ENCODE measurements around the gene TAC1.

TAC1 gene

GRCh38 chr7:97731736-97732564 is at the start of gene TAC1:
TAC1 (plus strand) TSS chr7:97732086; CDS start chr7:97732613, 527 bp downstream.
- no peaks in the 10 kb centered on the region for H3K9me3 ChIP-seq (ENCODE audit: control insufficient read depth in 1 of 2, low read length in 2 of 2)
- H3K4me1 ChIP-seq (ENCODE audit: control insufficient read depth in 1 of 2, insufficient read depth in 2 of 2, low read length in 2 of 2) = peaks cover 7 to 10% of the 10 kb centered on the region in 2 donors
- H3K36me3 ChIP-seq (ENCODE audit: control insufficient read depth in 1 of 2, insufficient read depth in 2 of 2, low read length in 2 of 2) = no peaks in the 10 kb centered on the region
- H3K9ac ChIP-seq (ENCODE audit: low read depth in 1 of 2, low read length in 2 of 2) = no peak within 1 kb of the TSS
- H3K27ac ChIP-seq (ENCODE audit: low read depth, low read length) = no peak within 1 kb of the TSS
- peaks cover 44 to 53% of the 10 kb centered on the region in 2 donors for H3K27me3 ChIP-seq (ENCODE audit: control insufficient read depth in 1 of 2, insufficient read depth in 2 of 2, low read length in 2 of 2)
- peak within 1 kb of the TSS; percentile 31 to 48 for H3K4me3 ChIP-seq (ENCODE audit: low read depth in 1 of 2, low read length in 2 of 2)

- no peak overlapping the region for H3K4me3 ChIP-seq (ENCODE audit: low read depth in 1 of 2, low read length in 2 of 2)
- no peaks in the 10 kb centered on the region for H3K9me3 ChIP-seq (ENCODE audit: control insufficient read depth in 1 of 2, low read length in 2 of 2)
- no peaks in the 10 kb centered on the region for H3K27me3 ChIP-seq (ENCODE audit: control insufficient read depth in 1 of 2, insufficient read depth in 2 of 2, low read length in 2 of 2)
- no peak overlapping the region for H3K9ac ChIP-seq (ENCODE audit: low read depth in 1 of 2, low read length in 2 of 2)
- H3K4me1 ChIP-seq (ENCODE audit: control insufficient read depth in 1 of 2, insufficient read depth in 2 of 2, low read length in 2 of 2) = no peaks in the 10 kb centered on the region
- no peaks in the 10 kb centered on the region for H3K36me3 ChIP-seq (ENCODE audit: control insufficient read depth in 1 of 2, insufficient read depth in 2 of 2, low read length in 2 of 2)
- no peak overlapping the region for H3K27ac ChIP-seq (ENCODE audit: low read depth, low read length)
Observed at GRCh38 chr7:97685952-97686351, 45.9 kb upstream of the TAC1 start.

GRCh38 chr7:97693586-97693985 is 38.3 kb upstream of the TAC1 start:
- H3K27ac ChIP-seq (ENCODE audit: low read depth, low read length) = no peak overlapping the region
- no peaks in the 10 kb centered on the region for H3K4me1 ChIP-seq (ENCODE audit: control insufficient read depth in 1 of 2, insufficient read depth in 2 of 2, low read length in 2 of 2)
- no peak overlapping the region for H3K4me3 ChIP-seq (ENCODE audit: low read depth in 1 of 2, low read length in 2 of 2)
- no peaks in the 10 kb centered on the region for H3K36me3 ChIP-seq (ENCODE audit: control insufficient read depth in 1 of 2, insufficient read depth in 2 of 2, low read length in 2 of 2)
- no peaks in the 10 kb centered on the region for H3K9me3 ChIP-seq (ENCODE audit: control insufficient read depth in 1 of 2, low read length in 2 of 2)
- no peaks in the 10 kb centered on the region for H3K27me3 ChIP-seq (ENCODE audit: control insufficient read depth in 1 of 2, insufficient read depth in 2 of 2, low read length in 2 of 2)
- H3K9ac ChIP-seq (ENCODE audit: low read depth in 1 of 2, low read length in 2 of 2) = no peak overlapping the region

- Histone ChIP-seq H3K9ac (ENCODE audit: low read depth in 1 of 2, low read length in 2 of 2) (no peak overlapping the region), H3K9me3 (ENCODE audit: control insufficient read depth in 1 of 2, low read length in 2 of 2) (no peaks in the 10 kb centered on the region), H3K4me3 (ENCODE audit: low read depth in 1 of 2, low read length in 2 of 2) (no peak overlapping the region), H3K27me3 (ENCODE audit: control insufficient read depth in 1 of 2, insufficient read depth in 2 of 2, low read length in 2 of 2) (no peaks in the 10 kb centered on the region), H3K4me1 (ENCODE audit: control insufficient read depth in 1 of 2, insufficient read depth in 2 of 2, low read length in 2 of 2) (no peaks in the 10 kb centered on the region), H3K36me3 (ENCODE audit: control insufficient read depth in 1 of 2, insufficient read depth in 2 of 2, low read length in 2 of 2) (no peaks in the 10 kb centered on the region), H3K27ac (ENCODE audit: low read depth, low read length) (no peak overlapping the region)
Observed at GRCh38 chr7:97694355-97694754, 37.5 kb upstream of the TAC1 start.

GRCh38 chr7:97697396-97697795 is 34.5 kb upstream of the TAC1 start:
- no peak overlapping the region for H3K9ac ChIP-seq (ENCODE audit: low read depth in 1 of 2, low read length in 2 of 2)
- no peak overlapping the region for H3K4me3 ChIP-seq (ENCODE audit: low read depth in 1 of 2, low read length in 2 of 2)
- H3K27ac ChIP-seq (ENCODE audit: low read depth, low read length) = no peak overlapping the region
- H3K27me3 ChIP-seq (ENCODE audit: control insufficient read depth in 1 of 2, insufficient read depth in 2 of 2, low read length in 2 of 2) = no peaks in the 10 kb centered on the region
- H3K36me3 ChIP-seq (ENCODE audit: control insufficient read depth in 1 of 2, insufficient read depth in 2 of 2, low read length in 2 of 2) = no peaks in the 10 kb centered on the region
- no peaks in the 10 kb centered on the region for H3K9me3 ChIP-seq (ENCODE audit: control insufficient read depth in 1 of 2, low read length in 2 of 2)
- H3K4me1 ChIP-seq (ENCODE audit: control insufficient read depth in 1 of 2, insufficient read depth in 2 of 2, low read length in 2 of 2) = no peaks in the 10 kb centered on the region

- no peaks in the 10 kb centered on the region for H3K36me3 ChIP-seq (ENCODE audit: control insufficient read depth in 1 of 2, insufficient read depth in 2 of 2, low read length in 2 of 2)
- no peaks in the 10 kb centered on the region for H3K9me3 ChIP-seq (ENCODE audit: control insufficient read depth in 1 of 2, low read length in 2 of 2)
- H3K9ac ChIP-seq (ENCODE audit: low read depth in 1 of 2, low read length in 2 of 2) = no peak overlapping the region
- H3K27me3 ChIP-seq (ENCODE audit: control insufficient read depth in 1 of 2, insufficient read depth in 2 of 2, low read length in 2 of 2) = no peaks in the 10 kb centered on the region
- no peak overlapping the region for H3K27ac ChIP-seq (ENCODE audit: low read depth, low read length)
- no peak overlapping the region for H3K4me3 ChIP-seq (ENCODE audit: low read depth in 1 of 2, low read length in 2 of 2)
- H3K4me1 ChIP-seq (ENCODE audit: control insufficient read depth in 1 of 2, insufficient read depth in 2 of 2, low read length in 2 of 2) = no peaks in the 10 kb centered on the region
Observed at GRCh38 chr7:97722386-97722785, 9.5 kb upstream of the TAC1 start.

GRCh38 chr7:97732565-97733275 is 834 bp downstream of the TAC1 start:
- Histone ChIP-seq H3K9me3 (ENCODE audit: control insufficient read depth in 1 of 2, low read length in 2 of 2) (no peaks in the 10 kb centered on the region), H3K4me1 (ENCODE audit: control insufficient read depth in 1 of 2, insufficient read depth in 2 of 2, low read length in 2 of 2) (peaks cover 7 to 10% of the 10 kb centered on the region in 2 donors), H3K9ac (ENCODE audit: low read depth in 1 of 2, low read length in 2 of 2) (no peak overlapping the region), H3K36me3 (ENCODE audit: control insufficient read depth in 1 of 2, insufficient read depth in 2 of 2, low read length in 2 of 2) (no peaks in the 10 kb centered on the region), H3K27me3 (ENCODE audit: control insufficient read depth in 1 of 2, insufficient read depth in 2 of 2, low read length in 2 of 2) (peaks cover 44 to 53% of the 10 kb centered on the region in 2 donors), H3K4me3 (ENCODE audit: low read depth in 1 of 2, low read length in 2 of 2) (peak overlapping the region; percentile 31 to 32), H3K27ac (ENCODE audit: low read depth, low read length) (no peak overlapping the region)

GRCh38 chr7:97733276-97734161 is 1.6 kb downstream of the TAC1 start:
- Histone ChIP-seq H3K4me1 (ENCODE audit: control insufficient read depth in 1 of 2, insufficient read depth in 2 of 2, low read length in 2 of 2) (peaks cover 7 to 10% of the 10 kb centered on the region in 2 donors), H3K4me3 (ENCODE audit: low read depth in 1 of 2, low read length in 2 of 2) (peak overlapping the region; percentile 31 to 32), H3K36me3 (ENCODE audit: control insufficient read depth in 1 of 2, insufficient read depth in 2 of 2, low read length in 2 of 2) (no peaks in the 10 kb centered on the region), H3K27ac (ENCODE audit: low read depth, low read length) (no peak overlapping the region), H3K27me3 (ENCODE audit: control insufficient read depth in 1 of 2, insufficient read depth in 2 of 2, low read length in 2 of 2) (peaks cover 44 to 53% of the 10 kb centered on the region in 2 donors), H3K9ac (ENCODE audit: low read depth in 1 of 2, low read length in 2 of 2) (no peak overlapping the region), H3K9me3 (ENCODE audit: control insufficient read depth in 1 of 2, low read length in 2 of 2) (no peaks in the 10 kb centered on the region)

GRCh38 chr7:97734255-97734654 is 2.4 kb downstream of the TAC1 start:
- Histone ChIP-seq H3K4me3 (ENCODE audit: low read depth in 1 of 2, low read length in 2 of 2) (no peak overlapping the region), H3K9ac (ENCODE audit: low read depth in 1 of 2, low read length in 2 of 2) (no peak overlapping the region), H3K27ac (ENCODE audit: low read depth, low read length) (no peak overlapping the region), H3K9me3 (ENCODE audit: control insufficient read depth in 1 of 2, low read length in 2 of 2) (no peaks in the 10 kb centered on the region), H3K27me3 (ENCODE audit: control insufficient read depth in 1 of 2, insufficient read depth in 2 of 2, low read length in 2 of 2) (peaks cover 44 to 53% of the 10 kb centered on the region in 2 donors), H3K4me1 (ENCODE audit: control insufficient read depth in 1 of 2, insufficient read depth in 2 of 2, low read length in 2 of 2) (peaks cover 7 to 10% of the 10 kb centered on the region in 2 donors), H3K36me3 (ENCODE audit: control insufficient read depth in 1 of 2, insufficient read depth in 2 of 2, low read length in 2 of 2) (no peaks in the 10 kb centered on the region)

Data from duodenal mucosa (tissue), 2 donors.